HEK293 (cell line): ENCODE results near the gene ATP8B1.

Source experiments
- CTCF ChIA-PET: fragments of 350-600 bp; formaldehyde crosslinking; extraction: SDS; loops from one replicate; lab custom pipeline; 2021; ENCODE audit warnings: antibody characterized with exemption; lab: Yijun Ruan, JAX
- POLR2A ChIA-PET: fragments of 300-600 bp; formaldehyde crosslinking; extraction: SDS; loops from one replicate; lab custom pipeline; 2020; ENCODE audit warnings: antibody characterized with exemption, inconsistent platforms; lab: Yijun Ruan, JAX
- H3K27ac ChIP-seq: fragments of 200-500 bp; sonication (Bioruptor generic); 2 replicates; pipeline ENCODE4 v1.5.1; 2014; ENCODE audit warnings: low read depth, low read length, control low read depth, inconsistent platforms; ENCODE audit errors: extremely low read depth
- H3K36me3 ChIP-seq, 2 experiments: fragments of 200-500 bp in 1 of 2; sonication (Bioruptor generic) in 1 of 2; 1 replicate in 1 of 2; 2 replicates in 1 of 2; pipeline ENCODE4 v1.5.1; 2014 to 2017; ENCODE audit warnings: inconsistent platforms in 2 of 2, low read length in 2 of 2; ENCODE audit not compliant: control insufficient read depth in 2 of 2, insufficient read depth in 1 of 2
- H3K4me1 ChIP-seq: fragments of 200-500 bp; sonication (Bioruptor generic); 2 replicates; pipeline ENCODE4 v1.5.1; 2014; ENCODE audit warnings: mild to moderate bottlenecking, low read length, inconsistent platforms; ENCODE audit not compliant: control insufficient read depth, insufficient read depth
- H3K4me3 ChIP-seq: 2 replicates; pipeline ENCODE4 v1.5.1; 2011; ENCODE audit warnings: low read depth, mild to moderate bottlenecking, control low read depth, low read length, moderate library complexity
- H3K9me3 ChIP-seq: fragments of 200-500 bp; sonication (Bioruptor generic); 2 replicates; pipeline ENCODE4 v1.5.1; 2014; ENCODE audit warnings: low read depth, low read length, inconsistent platforms; ENCODE audit not compliant: control insufficient read depth, insufficient read depth
- MYNN ChIP-seq: fragments of 450-650 bp; formaldehyde crosslinking; IDR thresholded peaks from 2 replicates; pipeline ENCODE4 v1.5.1; 2016; ENCODE audit warnings: missing biosample characterization, missing genetic modification characterization, borderline replicate concordance
- PRDM2 ChIP-seq: fragments of 450-650 bp; formaldehyde crosslinking; IDR thresholded peaks from 2 replicates; pipeline ENCODE4 v1.5.1; 2016; ENCODE audit warnings: missing biosample characterization, missing genetic modification characterization, borderline replicate concordance
- ZNF214 ChIP-seq: fragments of 450-650 bp; formaldehyde crosslinking; IDR thresholded peaks from 2 replicates; pipeline ENCODE4 v1.5.1; 2017; ENCODE audit warnings: missing biosample characterization, mild to moderate bottlenecking, missing genetic modification characterization, borderline replicate concordance
- ZNF248 ChIP-seq: fragments of 450-650 bp; formaldehyde crosslinking; IDR thresholded peaks from 2 replicates; pipeline ENCODE4 v1.5.1; 2017; ENCODE audit warnings: missing biosample characterization, missing genetic modification characterization
- ZNF354C ChIP-seq: fragments of 450-650 bp; formaldehyde crosslinking; IDR thresholded peaks from 2 replicates; pipeline ENCODE4 v1.5.1; 2016; ENCODE audit warnings: missing biosample characterization, missing genetic modification characterization, low read depth, borderline replicate concordance
- ZNF426 ChIP-seq: fragments of 450-650 bp; formaldehyde crosslinking; IDR thresholded peaks from 2 replicates; pipeline ENCODE4 v1.5.1; 2017; ENCODE audit warnings: missing biosample characterization, missing genetic modification characterization, mild to moderate bottlenecking, inconsistent platforms, moderate library complexity
- ZNF449 ChIP-seq: fragments of 450-650 bp; formaldehyde crosslinking; IDR thresholded peaks from 2 replicates; pipeline ENCODE4 v1.5.1; 2017; ENCODE audit warnings: missing biosample characterization, mild to moderate bottlenecking, missing genetic modification characterization, moderate library complexity
- ZNF530 ChIP-seq: fragments of 450-650 bp; formaldehyde crosslinking; IDR thresholded peaks from 2 replicates; pipeline ENCODE4 v1.5.1; 2016; ENCODE audit warnings: low read depth, missing biosample characterization, missing genetic modification characterization
- ZNF558 ChIP-seq: fragments of 450-650 bp; formaldehyde crosslinking; IDR thresholded peaks from 2 replicates; pipeline ENCODE4 v1.5.1; 2016; ENCODE audit warnings: missing biosample characterization, missing genetic modification characterization
- ZNF571 ChIP-seq: fragments of 450-650 bp; formaldehyde crosslinking; IDR thresholded peaks from 2 replicates; pipeline ENCODE4 v1.5.0; 2017; ENCODE audit warnings: missing biosample characterization, missing genetic modification characterization
- ZNF785 ChIP-seq: fragments of 450-650 bp; formaldehyde crosslinking; IDR thresholded peaks from 2 replicates; pipeline ENCODE4 v1.5.1; 2016; ENCODE audit warnings: missing biosample characterization, missing genetic modification characterization
- ZNF843 ChIP-seq: fragments of 450-650 bp; formaldehyde crosslinking; IDR thresholded peaks from 2 replicates; pipeline ENCODE4 v1.5.1; 2016; ENCODE audit warnings: missing biosample characterization, missing genetic modification characterization
- TF ChIP-seq, protein P1 (sequence below): fragments of 450-650 bp; formaldehyde crosslinking; IDR thresholded peaks from 2 replicates; pipeline ENCODE4 v1.5.1; 2016; ENCODE audit warnings: missing biosample characterization, missing genetic modification characterization
- TF ChIP-seq, protein P2 (sequence below): fragments of 450-650 bp; formaldehyde crosslinking; IDR thresholded peaks from 2 replicates; pipeline ENCODE4 v1.5.1; 2016; ENCODE audit warnings: missing biosample characterization, missing genetic modification characterization

ATP8B1 gene

DNA sequence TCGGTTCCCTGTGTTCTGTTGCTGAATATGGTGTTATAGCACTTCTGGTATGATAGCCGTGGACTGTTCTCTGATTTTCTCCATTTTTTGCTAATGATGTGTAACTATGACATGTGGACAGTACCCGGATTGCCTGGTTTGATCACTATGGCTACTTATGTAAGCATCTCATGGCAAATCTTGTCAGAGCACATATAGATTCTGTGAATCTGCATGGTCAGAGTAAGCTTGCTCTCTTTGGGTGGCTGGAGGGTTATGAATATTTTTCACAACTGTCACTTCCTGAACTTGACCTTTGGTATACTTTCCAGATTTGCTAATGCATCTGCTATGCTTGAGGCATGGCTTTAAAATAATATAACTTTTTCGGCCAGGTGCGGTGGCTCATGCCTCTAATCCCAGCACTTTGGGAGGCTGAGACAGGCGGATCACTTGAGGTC, 36.8 kb upstream of the ATP8B1 start (continued):
- TF ChIP-seq ZNF214 (no peak), ZNF354C (tag by site-specific recombination) (no peak)
- TF ChIP-seq, protein P1, sequence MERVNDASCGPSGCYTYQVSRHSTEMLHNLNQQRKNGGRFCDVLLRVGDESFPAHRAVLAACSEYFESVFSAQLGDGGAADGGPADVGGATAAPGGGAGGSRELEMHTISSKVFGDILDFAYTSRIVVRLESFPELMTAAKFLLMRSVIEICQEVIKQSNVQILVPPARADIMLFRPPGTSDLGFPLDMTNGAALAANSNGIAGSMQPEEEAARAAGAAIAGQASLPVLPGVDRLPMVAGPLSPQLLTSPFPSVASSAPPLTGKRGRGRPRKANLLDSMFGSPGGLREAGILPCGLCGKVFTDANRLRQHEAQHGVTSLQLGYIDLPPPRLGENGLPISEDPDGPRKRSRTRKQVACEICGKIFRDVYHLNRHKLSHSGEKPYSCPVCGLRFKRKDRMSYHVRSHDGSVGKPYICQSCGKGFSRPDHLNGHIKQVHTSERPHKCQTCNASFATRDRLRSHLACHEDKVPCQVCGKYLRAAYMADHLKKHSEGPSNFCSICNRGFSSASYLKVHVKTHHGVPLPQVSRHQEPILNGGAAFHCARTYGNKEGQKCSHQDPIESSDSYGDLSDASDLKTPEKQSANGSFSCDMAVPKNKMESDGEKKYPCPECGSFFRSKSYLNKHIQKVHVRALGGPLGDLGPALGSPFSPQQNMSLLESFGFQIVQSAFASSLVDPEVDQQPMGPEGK (tag by site-specific recombination) = no peak

DNA sequence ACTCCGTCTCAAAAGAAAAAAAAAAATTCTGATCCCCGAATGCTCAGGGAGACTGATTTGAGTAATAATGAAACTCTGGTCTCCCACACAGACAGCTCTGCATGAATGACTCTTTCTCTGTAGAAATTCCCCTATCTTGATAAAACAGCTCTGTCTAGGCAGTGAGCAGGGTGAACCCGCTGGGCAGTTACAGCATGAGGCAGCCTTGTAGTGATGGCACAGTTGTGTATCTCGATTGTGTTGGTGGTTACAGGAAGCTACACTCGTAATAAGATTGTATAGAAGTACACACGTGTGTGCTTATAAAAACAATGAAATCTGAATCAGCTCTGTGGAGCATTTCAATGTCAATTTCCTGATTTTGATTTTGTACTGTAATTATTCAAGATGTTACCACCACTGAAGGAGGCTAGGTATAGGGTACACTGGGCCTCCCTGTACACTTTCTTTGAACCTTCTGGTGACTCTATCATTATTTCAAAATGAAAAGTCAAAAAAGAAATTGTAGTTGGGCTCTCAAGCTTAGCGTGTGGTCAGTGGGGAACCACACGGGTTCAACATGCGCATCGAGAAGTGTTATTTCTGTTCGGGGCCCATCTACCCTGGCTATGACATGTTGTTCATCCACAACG, 34.9 kb upstream of the ATP8B1 start:
- H3K9me3 ChIP-seq = no peaks in the 10 kb centered on the region
- no peaks in the 10 kb centered on the region for H3K36me3 ChIP-seq
- H3K4me1 ChIP-seq = no peaks in the 10 kb centered on the region
- H3K27ac ChIP-seq = no peak overlapping the region
- TF ChIP-seq ZNF571 (tag by site-specific recombination) = no peak
- TF ChIP-seq ZNF843 (tag by site-specific recombination) = no peak
- TF ChIP-seq ZNF248 = no peak
- TF ChIP-seq PRDM2 = no peak
- no peak for TF ChIP-seq ZNF449 (tag by site-specific recombination)
- no peak for TF ChIP-seq ZNF785
- TF ChIP-seq ZNF558 (tag by site-specific recombination) = no peak
- no peak for TF ChIP-seq MYNN (tag by site-specific recombination)
- CTCF ChIA-PET = interaction anchor here (0.7 to 1.5 kb wide), 5 partner anchors 8 to 134 kb away, joined by 3 to 4 read pairs (median 3); no protein-coding TSS in a partner anchor
- H3K4me3 ChIP-seq = no peak overlapping the region
- POLR2A ChIA-PET = no interaction called here

DNA sequence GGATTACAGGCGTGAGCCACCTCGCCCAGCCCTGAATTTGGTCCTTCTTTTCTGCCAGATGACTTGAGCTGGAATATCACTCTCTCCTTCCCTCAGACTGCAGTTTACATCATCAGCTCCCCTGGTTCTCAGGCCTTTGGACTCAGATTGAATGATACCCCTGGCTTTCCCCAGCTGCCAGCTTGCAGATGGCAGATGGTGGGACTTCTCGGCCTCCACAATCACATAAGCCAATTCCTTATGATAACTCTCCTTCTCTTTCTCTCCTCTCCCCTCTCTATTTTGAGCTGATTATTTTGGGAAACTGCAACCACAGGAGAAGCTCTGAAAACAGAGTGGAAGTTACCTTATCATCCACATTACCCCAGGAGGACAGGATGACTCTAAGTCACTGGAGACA, 33.4 kb upstream of the ATP8B1 start:
- CTCF ChIA-PET = interaction anchor here (0.6 to 1.5 kb wide), 2 partner anchors 9 to 13 kb away, joined by 3 to 6 read pairs; no protein-coding TSS in a partner anchor
- no peaks in the 10 kb centered on the region for H3K9me3 ChIP-seq
- H3K36me3 ChIP-seq = no peaks in the 10 kb centered on the region
- H3K4me3 ChIP-seq = no peak overlapping the region
- TF ChIP-seq ZNF530 (no peak), ZNF426 (tag by site-specific recombination) (no peak)
- TF ChIP-seq, protein P2, sequence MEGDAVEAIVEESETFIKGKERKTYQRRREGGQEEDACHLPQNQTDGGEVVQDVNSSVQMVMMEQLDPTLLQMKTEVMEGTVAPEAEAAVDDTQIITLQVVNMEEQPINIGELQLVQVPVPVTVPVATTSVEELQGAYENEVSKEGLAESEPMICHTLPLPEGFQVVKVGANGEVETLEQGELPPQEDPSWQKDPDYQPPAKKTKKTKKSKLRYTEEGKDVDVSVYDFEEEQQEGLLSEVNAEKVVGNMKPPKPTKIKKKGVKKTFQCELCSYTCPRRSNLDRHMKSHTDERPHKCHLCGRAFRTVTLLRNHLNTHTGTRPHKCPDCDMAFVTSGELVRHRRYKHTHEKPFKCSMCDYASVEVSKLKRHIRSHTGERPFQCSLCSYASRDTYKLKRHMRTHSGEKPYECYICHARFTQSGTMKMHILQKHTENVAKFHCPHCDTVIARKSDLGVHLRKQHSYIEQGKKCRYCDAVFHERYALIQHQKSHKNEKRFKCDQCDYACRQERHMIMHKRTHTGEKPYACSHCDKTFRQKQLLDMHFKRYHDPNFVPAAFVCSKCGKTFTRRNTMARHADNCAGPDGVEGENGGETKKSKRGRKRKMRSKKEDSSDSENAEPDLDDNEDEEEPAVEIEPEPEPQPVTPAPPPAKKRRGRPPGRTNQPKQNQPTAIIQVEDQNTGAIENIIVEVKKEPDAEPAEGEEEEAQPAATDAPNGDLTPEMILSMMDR (tag by site-specific recombination) = no peak
- TF ChIP-seq, all 188 proteins: peak for 0
- POLR2A ChIA-PET = no interaction called here
- Histone ChIP-seq H3K27ac (no peak overlapping the region), H3K4me1 (no peaks in the 10 kb centered on the region)
